GM18499 (cell line): ENCODE data around the gene BIN1.
A peak's percentile ranks its signal among the peaks of the same experiment; 100 is the strongest.
"Not testable (repeated sequence)": the region's sequence is repeated elsewhere in the genome, so short reads cannot be mapped to it uniquely, and the experiment has no call there.

Experiments used
- ATAC-seq: cut with Tn5 transposase; IDR thresholded peaks from one replicate; pipeline ENCODE4 v1.9.1; 2021; ENCODE audit warnings: moderate number of reproducible peaks; ENCODE audit not compliant: insufficient read depth, unreplicated experiment

BIN1 gene

GRCh38 chr2:127134833-127135830 is 28.2 kb upstream of the BIN1 start:
- ATAC-seq = no peak

GRCh38 chr2:127134235-127134634 is 27.3 kb upstream of the BIN1 start:
- ATAC-seq = no peak

GRCh38 chr2:127133793-127134192 is 26.8 kb upstream of the BIN1 start:
- ATAC-seq = no peak

GRCh38 chr2:127130421-127130820 is 23.5 kb upstream of the BIN1 start:
- no peak for ATAC-seq

- ATAC-seq = no peak
Observed at GRCh38 chr2:127129937-127130336, 23.0 kb upstream of the BIN1 start.

GRCh38 chr2:127128445-127128904 is 21.5 kb upstream of the BIN1 start:
- ATAC-seq = peak; percentile 92

GRCh38 chr2:127125821-127126220 is 18.9 kb upstream of the BIN1 start:
- no peak for ATAC-seq

GRCh38 chr2:127124426-127124825 is 17.5 kb upstream of the BIN1 start:
- no peak for ATAC-seq

- ATAC-seq = no peak
Observed at GRCh38 chr2:127122361-127123027, 15.5 kb upstream of the BIN1 start.

- no peak for ATAC-seq
Observed at GRCh38 chr2:127121776-127122176, 14.8 kb upstream of the BIN1 start.

GRCh38 chr2:127121353-127121752 is 14.4 kb upstream of the BIN1 start:
- ATAC-seq = no peak

GRCh38 chr2:127120408-127120807 is 13.5 kb upstream of the BIN1 start:
- not testable (repeated sequence) for ATAC-seq

- no peak for ATAC-seq
Observed at GRCh38 chr2:127118467-127118866, 11.5 kb upstream of the BIN1 start.

GRCh38 chr2:127118038-127118437 is 11.1 kb upstream of the BIN1 start:
- ATAC-seq = no peak

- ATAC-seq = no peak
Observed at GRCh38 chr2:127117603-127118002, 10.6 kb upstream of the BIN1 start.

- no peak for ATAC-seq
Observed at GRCh38 chr2:127115471-127116199, 8.7 kb upstream of the BIN1 start.

- no peak for ATAC-seq
Observed at GRCh38 chr2:127110985-127111384, 4.0 kb upstream of the BIN1 start.

- ATAC-seq = no peak
Observed at GRCh38 chr2:127108090-127108523, 1.2 kb upstream of the BIN1 start.

- ATAC-seq = no peak
Observed at GRCh38 chr2:127107622-127107999, 657 bp upstream of the BIN1 start.

GRCh38 chr2:127106457-127106990 is 430 bp downstream of the BIN1 start:
- ATAC-seq = peak; percentile 19
